ENCODE data around the gene CABLES2. TPM values are rescaled to one million over a fixed set of nuclear protein-coding genes. Genes with fewer than 3 reads are reported as not detected.

CABLES2 gene
- total and polyA plus RNA-seq, 2 of the 4 experiments (the other 2 are of a cell fraction) = 1.4 to 5.1 TPM

- WGBS, 2 experiments (ENCODE audit: extremely low coverage in 2 of 2, insufficient read length in 1 of 2) = 100% methylated on average over 3 of the region's 10 CpGs; no CpG with 5 or more reads in 1 of the 2 experiments
- Histone ChIP-seq H3K18ac (ENCODE audit: low read depth, low read length) (no peak overlapping the region), H4K20me1 (ENCODE audit: insufficient read depth, low read length) (no peaks in the 10 kb centered on the region), H4K5ac (ENCODE audit: low read depth, low read length) (no peak overlapping the region), H4K8ac (ENCODE audit: low read depth in 2 of 2, low read length in 2 of 2) (no peak overlapping the region), H3K9ac (ENCODE audit: low read depth, low read length) (no peak overlapping the region), H3K79me1 (ENCODE audit: low read depth in 1 of 2, low read length in 2 of 2) (no peaks in the 10 kb centered on the region), H2AFZ (replicated peaks; ENCODE audit: low read length, poor library complexity) (no peak overlapping the region), H2BK5ac (ENCODE audit: low read depth, low read length, poor library complexity, severe bottlenecking) (no peak overlapping the region), H2AK5ac (ENCODE audit: low read depth, low read length) (no peak overlapping the region), H3K4ac (ENCODE audit: low read depth, low read length) (no peak overlapping the region), H3K27ac (ENCODE audit: insufficient read depth, low read length) (no peak overlapping the region), H2AK9ac (replicated peaks; ENCODE audit: low read depth, low read length, poor library complexity) (no peak overlapping the region), H2BK120ac (ENCODE audit: low read depth, low read length) (no peak overlapping the region), H3K23ac (ENCODE audit: low read depth, low read length) (no peak overlapping the region), H3K27me3 (ENCODE audit: control insufficient read depth, insufficient read depth, low read length) (no peaks in the 10 kb centered on the region), H4K91ac (ENCODE audit: insufficient read depth, low read depth, low read length) (no peak overlapping the region), H3K4me3 (ENCODE audit: insufficient read depth, low read depth, low read length) (no peak overlapping the region), H3K4me1 (ENCODE audit: control insufficient read depth, insufficient read depth, low read length) (no peaks in the 10 kb centered on the region; the same call in 1 of the 2 replicates), H3K9me1 (ENCODE audit: insufficient read depth, low read length) (peaks cover 2% of the 10 kb centered on the region; the same call in 1 of the 2 replicates), H2BK20ac (ENCODE audit: low read depth, low read length) (no peak overlapping the region), H3K9me3 (ENCODE audit: control insufficient read depth, insufficient read depth, low read length) (no peaks in the 10 kb centered on the region), H3K14ac (replicated peaks; ENCODE audit: low read depth, low read length) (no peak overlapping the region), H3K36me3 (ENCODE audit: control insufficient read depth, insufficient read depth, low read length) (peaks cover 9% of the 10 kb centered on the region; the same call in 1 of the 2 replicates), H2BK15ac (ENCODE audit: low read depth, low read length) (no peak overlapping the region), H3K56ac (ENCODE audit: extremely low read depth, insufficient read depth, low read length) (no peak overlapping the region), H3K4me2 (ENCODE audit: low read depth, low read length) (no peak overlapping the region)
- no peak for TF ChIP-seq ELK1 (IDR thresholded peaks at IDR 0.05; ENCODE audit: borderline replicate concordance, low read depth, low read length)
- no peak for TF ChIP-seq FOS (IDR thresholded peaks at IDR 0.05; ENCODE audit: low read depth, low read length)
- no peak for TF ChIP-seq SMC3 (IDR thresholded peaks at IDR 0.05; ENCODE audit: low read depth, low read length)
- TF ChIP-seq MXI1 (IDR thresholded peaks at IDR 0.05; ENCODE audit: borderline replicate concordance, low read depth, low read length) = no peak
- TF ChIP-seq POLR2A (IDR thresholded peaks at IDR 0.05; ENCODE audit: low read depth, low read length) = no peak
- no peak for TF ChIP-seq CEBPB (IDR thresholded peaks at IDR 0.05; ENCODE audit: low read depth, low read length)
- TF ChIP-seq RCOR1 (IDR thresholded peaks at IDR 0.05; ENCODE audit: insufficient replicate concordance, low read length) = no peak
- TF ChIP-seq RFX5 (IDR thresholded peaks at IDR 0.05; ENCODE audit: low read depth, low read length) = no peak
- no peak for TF ChIP-seq RAD21 (IDR thresholded peaks at IDR 0.05; ENCODE audit: low read length)
- TF ChIP-seq BHLHE40 (IDR thresholded peaks at IDR 0.05; ENCODE audit: low read depth, low read length) = no peak
- no peak for TF ChIP-seq CTCF (conservative IDR thresholded peaks at IDR 0.05; ENCODE audit: low read depth, low read length)
- TF ChIP-seq MAFK (IDR thresholded peaks at IDR 0.05; ENCODE audit: low read depth, low read length) = no peak
- TF ChIP-seq CHD1 (IDR thresholded peaks at IDR 0.05; ENCODE audit: low read depth, low read length) = no peak
- TF ChIP-seq USF2 (IDR thresholded peaks at IDR 0.05; ENCODE audit: low read depth, low read length) = no peak
- no peak for TF ChIP-seq MAZ (IDR thresholded peaks at IDR 0.05; ENCODE audit: borderline replicate concordance, low read depth, low read length)
- TF ChIP-seq NFE2L2 (IDR thresholded peaks at IDR 0.05; ENCODE audit: low read depth, low read length) = no peak
- POLR2A ChIA-PET (ENCODE audit: unreplicated experiment) = no interaction called here
- CTCF ChIA-PET = no interaction called here
- BruUV-seq (replicated peaks) = no TSS peak
- ATAC-seq (ENCODE audit: low read depth) = no peak
- intact Hi-C loops (cut with micrococcal nuclease) = no loop called here
- dilution Hi-C loops (cut with HindIII; ENCODE audit: low sequenced_read_pairs, unreplicated experiment) = no loop called here
- DNase-seq = no peak
- in situ Hi-C loops (cut with MboI; ENCODE audit: low sequenced_read_pairs) = no loop called here
Measured at GRCh38 chr20:62347151-62347404, 60.0 kb downstream of the CABLES2 start.

All from IMR-90 (cell line).